T1000 (cell line): ENCODE measurements around the gene POTEG.
"Not testable (repeated sequence)": the region's sequence is repeated elsewhere in the genome, so short reads cannot be mapped to it uniquely, and the experiment has no call there.

Experiments
- DNase-seq: peaks from one replicate; lab custom pipeline; 2025; ENCODE audit warnings: mixed read lengths; lab: John Stamatoyannopoulos, UW

Gene POTEG

DNA sequence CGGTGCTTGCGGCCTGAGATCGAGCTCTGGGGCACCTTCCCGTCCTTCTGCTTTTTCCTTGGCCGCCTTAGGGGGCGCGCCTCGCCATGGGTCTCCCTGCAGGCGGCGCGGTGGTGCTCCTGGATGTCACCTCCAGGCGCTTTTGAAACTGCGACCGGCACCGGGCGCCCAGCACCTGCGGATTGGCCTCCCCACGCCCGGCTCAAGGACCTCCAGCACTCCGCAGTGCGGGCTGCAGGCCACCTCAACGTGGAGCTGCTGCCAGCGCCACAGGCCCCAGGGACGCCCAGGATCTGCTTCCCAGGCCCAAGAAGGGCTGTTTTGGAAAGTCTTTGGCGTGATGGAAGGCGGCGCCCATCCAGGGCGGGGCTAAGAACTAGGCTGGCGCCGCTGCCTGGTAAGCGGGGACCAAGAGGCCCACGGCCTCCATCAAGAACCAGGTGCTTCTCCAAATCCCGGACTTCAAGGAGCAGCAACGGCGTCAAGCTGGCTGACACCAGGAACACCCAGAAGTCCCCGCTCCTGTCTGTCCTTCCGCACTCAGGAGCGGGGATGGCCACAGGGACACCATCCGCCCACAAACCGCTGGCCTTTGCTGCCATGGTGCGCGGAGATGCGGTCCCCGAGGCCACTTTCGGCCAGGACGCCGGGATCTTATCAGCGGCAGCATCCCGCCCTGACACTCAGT, 61.2 kb downstream of the POTEG start:
- not testable (repeated sequence) for DNase-seq

- DNase-seq = not testable (repeated sequence)
Observed at GRCh38 chr14:19371767-19372166, 62.4 kb downstream of the POTEG start.

GRCh38 chr14:19362803-19363202, 71.3 kb downstream of the POTEG start:
- DNase-seq = not testable (repeated sequence)

DNA sequence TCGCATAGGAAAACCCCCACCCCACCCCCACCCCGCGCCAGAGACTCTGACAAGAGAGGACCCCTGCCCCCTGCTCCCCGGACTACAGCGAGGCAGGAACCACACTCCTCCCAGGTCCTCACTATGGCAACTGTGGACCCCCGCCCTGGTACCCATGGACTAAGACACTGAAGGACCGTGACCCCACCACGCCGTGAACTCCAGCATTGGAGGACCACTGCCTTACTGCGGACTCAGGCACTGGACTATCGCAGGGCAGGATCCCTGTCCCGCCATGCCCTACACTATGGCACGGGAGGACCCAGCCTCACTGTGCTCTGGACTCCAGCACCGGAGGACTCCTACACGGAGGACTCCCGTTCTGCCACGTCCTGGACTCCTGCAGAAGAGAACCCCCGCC, 71.8 kb downstream of the POTEG start:
- DNase-seq = not testable (repeated sequence)

GRCh38 chr14:19361636-19362253, 72.4 kb downstream of the POTEG start:
- not testable (repeated sequence) for DNase-seq

GRCh38 chr14:19360937-19361635, 73.1 kb downstream of the POTEG start:
- not testable (repeated sequence) for DNase-seq
